GM18508 (cell line): Measurements from ENCODE around the gene ZNF569.
"Not testable (repeated sequence)": the region's sequence is repeated elsewhere in the genome, so short reads cannot be mapped to it uniquely, and the experiment has no call there.

Source experiments
- ATAC-seq: cut with Tn5 transposase; IDR thresholded peaks from one replicate; pipeline ENCODE4 v1.9.1; 2021; ENCODE audit warnings: moderate number of reproducible peaks; ENCODE audit not compliant: insufficient read depth, unreplicated experiment

The ZNF569 gene

GRCh38 chr19:37406140-37406846 lies 61.0 kb downstream of the ZNF569 start:
- ATAC-seq: not testable (repeated sequence)

GRCh38 chr19:37403403-37403802 lies 63.8 kb downstream of the ZNF569 start:
- no peak for ATAC-seq

- no peak for ATAC-seq
These were observed 66.2 kb downstream of the ZNF569 start for GRCh38 chr19:37401078-37401477.

- not testable (repeated sequence) for ATAC-seq
These were observed 75.8 kb downstream of the ZNF569 start for GRCh38 chr19:37391399-37391798.

GRCh38 chr19:37389234-37389633 lies 78.0 kb downstream of the ZNF569 start:
- no peak for ATAC-seq

GRCh38 chr19:37370880-37371661 lies 96.2 kb downstream of the ZNF569 start, which contains the start of gene ZNF527:
TSS of gene ZNF527 (plus strand) at chr19:37371099. CDS start at chr19:37374199, 3,100 bp downstream.
- peak; percentile 78 for ATAC-seq

- peak; percentile 22 for ATAC-seq
These were observed 96.8 kb downstream of the ZNF569 start for GRCh38 chr19:37370386-37370879.

- ATAC-seq: no peak
These were observed 104.5 kb downstream of the ZNF569 start for GRCh38 chr19:37362733-37363132.

GRCh38 chr19:37361994-37362393 lies 105.2 kb downstream of the ZNF569 start:
- ATAC-seq: no peak
